Keratinocyte (primary cell): ENCODE measurements around the gene TMEM204. TPM values are rescaled to one million over a fixed set of nuclear protein-coding genes. Genes with fewer than 3 reads are reported as not detected.

Experiments used
- DNase-seq: peaks from one replicate; pipeline ENCODE4 v3.0.0-alpha.2; 2011; ENCODE audit warnings: low read depth, missing footprints, low spot score
- FAIRE-seq: peaks from 2 replicates; lab custom pipeline; 2011; peaks lifted over from hg19 to GRCh38; lab: Jason Lieb, UNC
- H2AFZ ChIP-seq: 2 replicates; pipeline ENCODE4 v1.6.0; 2012; ENCODE audit warnings: low read length, control low read depth, inconsistent platforms; ENCODE audit not compliant: control insufficient read depth
- H3K27ac ChIP-seq: 2 replicates; pipeline ENCODE4 v1.5.1; 2011; ENCODE audit warnings: low read length; ENCODE audit not compliant: control insufficient read depth, insufficient read depth
- H3K27me3 ChIP-seq: 3 replicates; pipeline ENCODE4 v1.6.0; 2011; ENCODE audit warnings: low read length; ENCODE audit not compliant: control insufficient read depth, insufficient read depth; ENCODE audit errors: extremely low read depth
- H3K36me3 ChIP-seq, 2 experiments: 2 replicates in 1 of 2; 3 replicates in 1 of 2; pipeline ENCODE4 v1.5.1; 2011; ENCODE audit warnings: low read length in 2 of 2, mild to moderate bottlenecking in 1 of 2; ENCODE audit not compliant: control insufficient read depth in 2 of 2, insufficient read depth in 2 of 2; ENCODE audit errors: extremely low read depth in 1 of 2
- H3K4me1 ChIP-seq: 3 replicates; pipeline ENCODE4 v1.5.1; 2011; ENCODE audit warnings: low read length; ENCODE audit not compliant: control insufficient read depth, insufficient read depth; ENCODE audit errors: extremely low read depth
- H3K4me2 ChIP-seq: 3 replicates; pipeline ENCODE4 v1.6.0; 2011; ENCODE audit warnings: low read depth, low read length; ENCODE audit not compliant: control insufficient read depth, insufficient read depth; ENCODE audit errors: extremely low read depth
- H3K4me3 ChIP-seq, 3 experiments: fragments of 200-600 bp in 1 of 3; sonication (generic) in 1 of 3; 2 replicates in 2 of 3; 3 replicates in 1 of 3; pipeline ENCODE4 v1.5.1; 2011 to 2016; ENCODE audit warnings: low read length in 3 of 3, mild to moderate bottlenecking in 3 of 3, control low read depth in 2 of 3, inconsistent platforms in 1 of 3, low read depth in 1 of 3, mixed read lengths in 1 of 3, mixed run types in 1 of 3, moderate library complexity in 1 of 3; ENCODE audit not compliant: control insufficient read depth in 2 of 3, insufficient read depth in 2 of 3; ENCODE audit errors: extremely low read depth in 1 of 3
- H3K79me2 ChIP-seq: 2 replicates; pipeline ENCODE4 v1.6.0; 2012; ENCODE audit warnings: low read length; ENCODE audit not compliant: control insufficient read depth, insufficient read depth
- H3K9ac ChIP-seq: 3 replicates; pipeline ENCODE4 v1.6.0; 2011; ENCODE audit warnings: low read length; ENCODE audit not compliant: control insufficient read depth, insufficient read depth; ENCODE audit errors: extremely low read depth
- H3K9me1 ChIP-seq: 3 replicates; pipeline ENCODE4 v1.6.0; 2011; ENCODE audit warnings: low read length; ENCODE audit not compliant: control insufficient read depth, insufficient read depth; ENCODE audit errors: extremely low read depth
- H3K9me3 ChIP-seq: 2 replicates; pipeline ENCODE4 v1.5.1; 2012; ENCODE audit warnings: low read depth, low read length; ENCODE audit not compliant: control insufficient read depth
- H4K20me1 ChIP-seq: 3 replicates; pipeline ENCODE4 v1.6.0; 2011; ENCODE audit warnings: low read length; ENCODE audit not compliant: control insufficient read depth, insufficient read depth; ENCODE audit errors: extremely low read depth
- CTCF ChIP-seq, 3 experiments: IDR thresholded peaks in 1 of 3; conservative IDR thresholded peaks in 1 of 3; optimal IDR thresholded peaks in 1 of 3; 2 replicates in 2 of 3; 3 replicates in 1 of 3; pipeline versions ENCODE3 to v1.5.1; 2011; ENCODE audit warnings: low read length in 3 of 3, mild to moderate bottlenecking in 3 of 3, moderate library complexity in 2 of 3, control low read depth in 1 of 3, inconsistent platforms in 1 of 3; ENCODE audit not compliant: insufficient read depth in 2 of 3; ENCODE audit errors: extremely low read depth in 1 of 3
- EZH2 ChIP-seq: IDR thresholded peaks from one replicate; pipeline ENCODE4 v1.6.1; 2012; ENCODE audit warnings: inconsistent platforms, mild to moderate bottlenecking, low read length, moderate library complexity
- dilution Hi-C: fragments of 300-500 bp; cut with MboI; formaldehyde crosslinking; loops from one replicate; pipeline ENCODE4 v1.7.0; 2020; ENCODE audit warnings: low sequenced_read_pairs; ENCODE audit not compliant: extremely low pct_ligation_motif_present
- polyA plus RNA-seq, 5 experiments: library from polyadenylated mRNA; depleted of rRNA in 3 of 5; stranded (reverse) in 3 of 5; stranded (forward) in 1 of 5; unstranded in 1 of 5; fragments of >200 nt; gene quantifications; 1 replicate in 1 of 5; 2 replicates in 3 of 5; 3 replicates in 1 of 5; pipeline versions ENCODE4 v1.2.1 to v1.2.3, GENCODE V29; 2011 to 2012; ENCODE audit warnings: missing spikeins in 2 of 5, low read depth in 1 of 5, low replicate concordance in 1 of 5

TMEM204 gene
- polyA plus RNA-seq, 1 donor (not counting 4 experiments of a cell fraction or from before 2014, with no cell fraction given): 1.0 TPM

- dilution Hi-C loops: no loop called here
- H3K4me3 ChIP-seq: peak overlapping the region in 1 of 3 experiments; percentile 11
- H3K9me3 ChIP-seq: no peaks in the 10 kb centered on the region
- H3K27me3 ChIP-seq: peaks cover 6% of the 10 kb centered on the region
- H3K27ac ChIP-seq: peak overlapping the region; percentile 39
- TF ChIP-seq EZH2 (no peak), CTCF (optimal IDR thresholded peaks at IDR 0.05 in 1 of 3, IDR thresholded peaks at IDR 0.05 in 1 of 3, conservative IDR thresholded peaks at IDR 0.05 in 1 of 3; ENCODE audit: extremely low read depth in 1 of 3, insufficient read depth in 2 of 3, low read length in 3 of 3) (no peak)
- DNase-seq (peak; percentile 81), FAIRE-seq (peak; percentile 62)
- no peaks in the 10 kb centered on the region for H3K9me1 ChIP-seq
- H3K9ac ChIP-seq: peak overlapping the region; percentile 37
- H3K36me3 ChIP-seq: no peaks in the 10 kb centered on the region
- H2AFZ ChIP-seq: peak overlapping the region; percentile 53
- peaks cover 49% of the 10 kb centered on the region for H3K4me1 ChIP-seq
- peak overlapping the region; percentile 75 for H3K4me2 ChIP-seq
- no peaks in the 10 kb centered on the region for H4K20me1 ChIP-seq
- H3K79me2 ChIP-seq: no peaks in the 10 kb centered on the region
Measured at GRCh38 chr16:1530349-1530882, 3.0 kb upstream of the TMEM204 start.

- FAIRE-seq (peak; percentile 9), DNase-seq (no peak)
- no peak for TF ChIP-seq EZH2
- TF ChIP-seq CTCF (optimal IDR thresholded peaks at IDR 0.05 in 1 of 3, IDR thresholded peaks at IDR 0.05 in 1 of 3, conservative IDR thresholded peaks at IDR 0.05 in 1 of 3; ENCODE audit: extremely low read depth in 1 of 3, insufficient read depth in 2 of 3, low read length in 3 of 3): no peak
- H2AFZ ChIP-seq: peak overlapping the region; percentile 53
- no peaks in the 10 kb centered on the region for H3K9me3 ChIP-seq
- H3K36me3 ChIP-seq: peaks cover 0 to 1% of the 10 kb centered on the region in 2 experiments
- peak overlapping the region in 1 of 3 experiments; percentile 11 for H3K4me3 ChIP-seq
- H3K9ac ChIP-seq: peak overlapping the region; percentile 37
- H3K9me1 ChIP-seq: no peaks in the 10 kb centered on the region
- peaks cover 6% of the 10 kb centered on the region for H3K27me3 ChIP-seq
- H3K4me2 ChIP-seq: peak overlapping the region; percentile 75
- H3K27ac ChIP-seq: peak overlapping the region; percentile 39
- no peaks in the 10 kb centered on the region for H3K79me2 ChIP-seq
- H4K20me1 ChIP-seq: no peaks in the 10 kb centered on the region
- dilution Hi-C loops: no loop called here
- H3K4me1 ChIP-seq: peaks cover 49% of the 10 kb centered on the region
Measured at GRCh38 chr16:1530883-1531637, 2.4 kb upstream of the TMEM204 start.
